ENCODE measurements around the gene ARL8B. TPM values are rescaled to one million over a fixed set of nuclear protein-coding genes. Genes with fewer than 3 reads are reported as not detected.

Gene ARL8B
- total RNA-seq, 1 donor from 2014 or later: 39.3 TPM

DNA sequence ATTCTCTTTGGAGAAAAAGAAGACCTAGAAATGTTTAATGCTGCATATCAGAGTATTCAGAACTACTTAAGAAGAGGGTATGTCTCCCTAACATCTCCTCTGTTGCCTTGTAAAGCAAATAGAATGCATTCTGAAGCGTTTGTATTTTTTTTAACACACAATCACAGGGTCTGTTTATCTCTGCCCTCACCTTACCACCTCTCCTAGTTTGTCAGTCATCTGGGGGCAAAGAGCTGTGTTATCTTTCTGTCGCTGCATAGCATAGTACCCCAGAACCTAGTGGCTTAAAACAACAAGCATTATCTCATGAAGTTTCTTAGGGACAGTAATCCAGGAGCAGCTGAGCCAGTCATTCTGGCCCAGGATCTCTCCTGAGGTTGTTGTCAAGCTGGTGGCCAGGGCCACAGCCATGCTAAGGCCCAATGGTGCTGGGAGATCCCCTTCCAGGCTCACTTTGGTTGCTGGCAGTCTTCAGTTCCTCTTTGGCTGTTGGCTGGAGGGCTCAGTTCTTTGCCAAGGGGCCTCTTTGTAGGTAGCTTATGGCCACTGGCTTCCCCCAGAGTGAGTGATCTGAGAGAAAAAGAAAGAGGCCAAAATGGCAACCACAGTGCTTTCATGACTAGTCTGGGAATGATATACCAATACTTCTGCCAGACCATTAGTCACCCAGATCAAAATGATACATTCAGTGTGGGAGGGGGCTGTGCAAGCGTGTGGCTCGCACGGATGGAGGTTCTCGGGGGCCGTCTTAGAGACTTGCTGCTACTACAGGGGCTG lies 83.3 kb downstream of the ARL8B start:
- Mint-ChIP-seq H3K36me3 (peaks cover 38% of the 10 kb centered on the region), H3K9me3 (no peaks in the 10 kb centered on the region), H3K4me1 (no peaks in the 10 kb centered on the region), H3K4me3 (no peak overlapping the region), H3K27ac (no peak overlapping the region), H3K27me3 (ENCODE audit: insufficient read depth, low read depth) (no peaks in the 10 kb centered on the region)
- H3K27me3 ChIP-seq: no peaks in the 10 kb centered on the region
- no peaks in the 10 kb centered on the region for H3K9me3 ChIP-seq (ENCODE audit: low read depth)
- no peak overlapping the region for H2AFZ ChIP-seq (replicated peaks)
- no peak for TF ChIP-seq EZH2 (IDR thresholded peaks at IDR 0.05)
- TF ChIP-seq, protein P1, sequence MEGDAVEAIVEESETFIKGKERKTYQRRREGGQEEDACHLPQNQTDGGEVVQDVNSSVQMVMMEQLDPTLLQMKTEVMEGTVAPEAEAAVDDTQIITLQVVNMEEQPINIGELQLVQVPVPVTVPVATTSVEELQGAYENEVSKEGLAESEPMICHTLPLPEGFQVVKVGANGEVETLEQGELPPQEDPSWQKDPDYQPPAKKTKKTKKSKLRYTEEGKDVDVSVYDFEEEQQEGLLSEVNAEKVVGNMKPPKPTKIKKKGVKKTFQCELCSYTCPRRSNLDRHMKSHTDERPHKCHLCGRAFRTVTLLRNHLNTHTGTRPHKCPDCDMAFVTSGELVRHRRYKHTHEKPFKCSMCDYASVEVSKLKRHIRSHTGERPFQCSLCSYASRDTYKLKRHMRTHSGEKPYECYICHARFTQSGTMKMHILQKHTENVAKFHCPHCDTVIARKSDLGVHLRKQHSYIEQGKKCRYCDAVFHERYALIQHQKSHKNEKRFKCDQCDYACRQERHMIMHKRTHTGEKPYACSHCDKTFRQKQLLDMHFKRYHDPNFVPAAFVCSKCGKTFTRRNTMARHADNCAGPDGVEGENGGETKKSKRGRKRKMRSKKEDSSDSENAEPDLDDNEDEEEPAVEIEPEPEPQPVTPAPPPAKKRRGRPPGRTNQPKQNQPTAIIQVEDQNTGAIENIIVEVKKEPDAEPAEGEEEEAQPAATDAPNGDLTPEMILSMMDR (IDR thresholded peaks at IDR 0.05): no peak
- no peak for TF ChIP-seq EZH2phosphoT487 (IDR thresholded peaks at IDR 0.05)
- H3K36me3 ChIP-seq: peaks cover 4% of the 10 kb centered on the region
- no peak overlapping the region for H3K4me3 ChIP-seq
- no peak for DNase-seq (ENCODE audit: low spot score)
- H3K9ac ChIP-seq: no peak overlapping the region
- H3F3A ChIP-seq (ENCODE audit: low read depth): no peaks in the 10 kb centered on the region
- no peak overlapping the region for H3K4me2 ChIP-seq
- H4K20me1 ChIP-seq (ENCODE audit: low read depth): no peaks in the 10 kb centered on the region
- H3K27ac ChIP-seq: no peak overlapping the region
- H3K79me2 ChIP-seq (ENCODE audit: low read depth): no peaks in the 10 kb centered on the region
- no peaks in the 10 kb centered on the region for H3K4me1 ChIP-seq

DNA sequence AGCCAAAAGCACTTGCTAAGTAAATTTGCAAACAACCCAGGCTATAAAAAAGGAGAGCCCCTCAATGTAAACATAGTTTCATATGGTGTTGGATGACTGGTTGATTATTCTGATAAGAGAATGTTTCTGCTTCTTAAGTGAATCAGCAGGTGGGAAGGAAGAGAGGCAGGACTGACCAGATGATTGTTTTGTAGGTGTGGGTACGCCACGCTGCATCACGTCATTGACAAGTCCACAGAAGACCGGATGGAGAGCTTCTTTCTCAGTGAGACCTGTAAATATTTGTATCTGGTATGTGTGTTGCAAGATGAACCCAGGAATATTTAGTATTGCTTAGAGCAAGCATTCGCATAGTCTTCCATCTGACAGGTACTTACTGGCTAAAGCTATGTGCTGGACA lies 88.8 kb downstream of the ARL8B start:
- H3K9me3 Mint-ChIP-seq: no peaks in the 10 kb centered on the region
- H4K20me1 ChIP-seq (ENCODE audit: low read depth): no peaks in the 10 kb centered on the region
- no peak overlapping the region for H3K4me2 ChIP-seq
- H3K79me2 ChIP-seq (ENCODE audit: low read depth): no peaks in the 10 kb centered on the region
- H3K36me3 ChIP-seq: no peaks in the 10 kb centered on the region
- DNase-seq (ENCODE audit: low spot score): no peak
- peaks cover 4% of the 10 kb centered on the region for H3K4me1 Mint-ChIP-seq
- H3K27ac ChIP-seq: no peak overlapping the region
- TF ChIP-seq EZH2 (IDR thresholded peaks at IDR 0.05) (no peak), EZH2phosphoT487 (IDR thresholded peaks at IDR 0.05) (no peak)
- TF ChIP-seq, protein P1 (IDR thresholded peaks at IDR 0.05): no peak
- H2AFZ ChIP-seq (replicated peaks): no peak overlapping the region
- H3K4me1 ChIP-seq: no peaks in the 10 kb centered on the region
- H3K27me3 ChIP-seq: no peaks in the 10 kb centered on the region
- no peak overlapping the region for H3K27ac Mint-ChIP-seq
- no peaks in the 10 kb centered on the region for H3K9me3 ChIP-seq (ENCODE audit: low read depth)
- peaks cover 60% of the 10 kb centered on the region for H3K36me3 Mint-ChIP-seq
- H3K27me3 Mint-ChIP-seq (ENCODE audit: insufficient read depth, low read depth): peaks cover 2% of the 10 kb centered on the region
- no peak overlapping the region for H3K4me3 Mint-ChIP-seq
- no peaks in the 10 kb centered on the region for H3F3A ChIP-seq (ENCODE audit: low read depth)
- H3K4me3 ChIP-seq: no peak overlapping the region
- H3K9ac ChIP-seq: no peak overlapping the region

DNA sequence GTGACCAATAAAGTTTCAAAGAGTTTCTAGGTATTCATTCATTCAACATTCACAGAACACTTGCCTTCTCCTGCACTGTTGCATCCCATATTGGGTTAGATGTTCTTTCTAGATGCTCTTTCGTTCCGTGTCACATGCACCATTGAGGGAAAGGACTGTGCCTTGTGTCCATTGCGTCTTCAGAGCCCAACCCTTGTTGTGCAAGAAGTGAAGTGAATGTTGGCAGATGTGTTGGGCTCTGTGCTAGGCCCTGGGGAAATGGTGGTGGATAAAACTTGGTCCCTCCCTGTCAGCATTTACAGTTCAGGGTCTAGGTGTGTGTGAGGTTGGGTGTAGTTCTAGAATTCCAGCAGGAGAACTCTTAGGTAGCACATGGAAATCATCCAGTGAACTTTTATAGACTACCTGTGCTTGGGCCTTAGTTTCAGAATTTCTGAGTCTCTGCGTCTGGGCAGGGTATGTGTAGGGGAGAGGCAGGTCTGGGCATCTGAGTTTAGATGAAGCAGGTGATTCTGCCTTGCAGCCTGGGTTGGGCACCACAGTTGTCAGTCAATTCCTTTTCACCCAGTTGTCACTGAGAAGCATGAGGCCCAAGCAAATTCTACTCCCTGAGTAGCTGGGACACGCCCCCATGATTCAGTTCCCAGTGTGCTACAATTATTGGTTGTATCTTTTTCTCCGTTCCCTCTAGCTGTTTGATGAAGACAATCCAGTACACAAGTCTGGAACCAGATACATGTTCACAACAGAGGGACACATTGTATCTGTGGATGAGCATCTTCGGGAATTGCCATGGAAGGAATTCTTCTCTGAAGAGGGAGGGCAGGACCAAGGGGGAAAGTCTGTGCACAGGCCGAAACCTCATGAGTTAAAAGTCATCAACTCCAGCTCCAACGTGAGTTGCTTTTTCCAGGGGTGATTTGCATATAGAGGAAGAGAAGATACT lies 90.8 kb downstream of the ARL8B start:
- Histone ChIP-seq H2AFZ (replicated peaks) (no peak overlapping the region), H3K4me3 (no peak overlapping the region), H3K4me1 (peaks cover 5% of the 10 kb centered on the region), H3K79me2 (ENCODE audit: low read depth) (no peaks in the 10 kb centered on the region), H3F3A (ENCODE audit: low read depth) (no peaks in the 10 kb centered on the region), H3K27me3 (no peaks in the 10 kb centered on the region), H3K27ac (no peak overlapping the region), H4K20me1 (ENCODE audit: low read depth) (no peaks in the 10 kb centered on the region), H3K9ac (no peak overlapping the region), H3K9me3 (ENCODE audit: low read depth) (no peaks in the 10 kb centered on the region), H3K36me3 (no peaks in the 10 kb centered on the region), H3K4me2 (no peak overlapping the region)
- Mint-ChIP-seq H3K9me3 (no peaks in the 10 kb centered on the region), H3K4me1 (peaks cover 4% of the 10 kb centered on the region), H3K4me3 (no peak overlapping the region), H3K27ac (no peak overlapping the region), H3K27me3 (ENCODE audit: insufficient read depth, low read depth) (peaks cover 2% of the 10 kb centered on the region), H3K36me3 (peaks cover 48% of the 10 kb centered on the region)
- no peak for DNase-seq (ENCODE audit: low spot score)
- TF ChIP-seq, protein P1 (IDR thresholded peaks at IDR 0.05): no peak
- TF ChIP-seq EZH2 (IDR thresholded peaks at IDR 0.05) (no peak), EZH2phosphoT487 (IDR thresholded peaks at IDR 0.05) (no peak)
